OCI-LY7 (cell line): ENCODE measurements around the gene COX8A.

Experiments used
- CTCF ChIP-seq: fragments of 200-600 bp; sonication (generic); conservative IDR thresholded peaks from 2 replicates; pipeline ENCODE4 v1.5.1; 2014; ENCODE audit warnings: mild to moderate bottlenecking, antibody characterized with exemption, low read length, moderate library complexity, mixed read lengths
- EZH2phosphoT487 ChIP-seq: fragments of 200-600 bp; sonication (generic); IDR thresholded peaks from 2 replicates; pipeline ENCODE4 v1.6.1; 2018; ENCODE audit warnings: low read depth, borderline replicate concordance, mild to moderate bottlenecking, mixed run types, antibody characterized with exemption, low read length, moderate library complexity, mixed read lengths

DNA sequence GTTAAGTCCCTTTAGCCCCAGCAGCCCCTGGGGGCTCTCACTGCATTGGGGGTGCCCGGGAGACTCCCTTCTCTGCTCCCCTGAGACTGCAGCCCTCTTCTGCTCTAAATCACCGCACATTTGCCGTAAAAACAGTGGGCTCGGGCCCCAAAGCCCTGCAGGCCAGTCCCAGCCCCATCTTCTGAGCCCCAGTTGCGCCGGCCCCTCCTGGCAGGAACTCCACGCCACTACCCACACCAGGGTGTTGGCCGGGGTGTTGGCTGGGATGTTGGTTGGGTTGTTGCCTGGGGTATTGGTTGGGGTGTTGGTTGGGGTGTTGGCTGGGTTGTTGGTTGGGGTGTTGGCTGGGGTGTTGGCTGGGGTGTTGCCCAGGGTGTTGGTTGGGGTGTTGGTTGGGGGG, 35.3 kb downstream of the COX8A start:
- TF ChIP-seq CTCF (no peak), EZH2phosphoT487 (no peak)
